Measurements from ENCODE around the gene ALK. TPM values are rescaled to one million over a fixed set of nuclear protein-coding genes. Genes with fewer than 3 reads are reported as not detected.

The ALK gene
- total RNA-seq, 1 donor from 2014 or later = 9.6 TPM

DNA sequence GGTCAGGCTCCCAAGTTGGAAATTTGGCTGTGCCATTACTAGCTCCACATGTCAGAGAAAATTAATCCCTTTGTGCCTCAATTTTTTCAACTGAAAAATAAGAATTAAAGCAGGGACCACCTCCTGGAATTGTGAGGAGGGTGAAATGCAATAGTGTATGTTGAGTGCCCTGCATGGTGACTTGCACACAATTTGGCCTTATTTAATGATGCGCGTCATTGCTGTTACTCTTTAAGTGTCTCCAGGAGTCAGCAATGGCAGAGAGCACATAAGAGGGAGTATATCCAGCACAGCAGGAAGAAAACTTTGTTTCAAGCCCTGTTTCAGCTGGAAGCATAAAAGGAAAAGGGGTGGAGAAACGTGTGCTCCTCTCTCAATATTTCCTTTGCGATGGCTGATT is 215.8 kb downstream of the ALK start:
- DNase-seq = no peak
- TF ChIP-seq, protein P1, sequence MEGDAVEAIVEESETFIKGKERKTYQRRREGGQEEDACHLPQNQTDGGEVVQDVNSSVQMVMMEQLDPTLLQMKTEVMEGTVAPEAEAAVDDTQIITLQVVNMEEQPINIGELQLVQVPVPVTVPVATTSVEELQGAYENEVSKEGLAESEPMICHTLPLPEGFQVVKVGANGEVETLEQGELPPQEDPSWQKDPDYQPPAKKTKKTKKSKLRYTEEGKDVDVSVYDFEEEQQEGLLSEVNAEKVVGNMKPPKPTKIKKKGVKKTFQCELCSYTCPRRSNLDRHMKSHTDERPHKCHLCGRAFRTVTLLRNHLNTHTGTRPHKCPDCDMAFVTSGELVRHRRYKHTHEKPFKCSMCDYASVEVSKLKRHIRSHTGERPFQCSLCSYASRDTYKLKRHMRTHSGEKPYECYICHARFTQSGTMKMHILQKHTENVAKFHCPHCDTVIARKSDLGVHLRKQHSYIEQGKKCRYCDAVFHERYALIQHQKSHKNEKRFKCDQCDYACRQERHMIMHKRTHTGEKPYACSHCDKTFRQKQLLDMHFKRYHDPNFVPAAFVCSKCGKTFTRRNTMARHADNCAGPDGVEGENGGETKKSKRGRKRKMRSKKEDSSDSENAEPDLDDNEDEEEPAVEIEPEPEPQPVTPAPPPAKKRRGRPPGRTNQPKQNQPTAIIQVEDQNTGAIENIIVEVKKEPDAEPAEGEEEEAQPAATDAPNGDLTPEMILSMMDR (IDR thresholded peaks at IDR 0.05; ENCODE audit: partially characterized antibody, unreplicated experiment) = no peak
- no peaks in the 10 kb centered on the region for H3K36me3 Mint-ChIP-seq (ENCODE audit: unreplicated experiment)
- H3K9me3 Mint-ChIP-seq (ENCODE audit: unreplicated experiment) = peaks cover 4% of the 10 kb centered on the region
- no peak overlapping the region for H3K27ac Mint-ChIP-seq (ENCODE audit: unreplicated experiment)
- H3K4me1 Mint-ChIP-seq (ENCODE audit: low read depth, unreplicated experiment) = peaks cover 12% of the 10 kb centered on the region
- H3K4me3 Mint-ChIP-seq (ENCODE audit: unreplicated experiment) = no peak overlapping the region
- H3K27me3 Mint-ChIP-seq (ENCODE audit: unreplicated experiment) = peaks cover 2% of the 10 kb centered on the region

- no peak for DNase-seq
- TF ChIP-seq, protein P1 (IDR thresholded peaks at IDR 0.05; ENCODE audit: partially characterized antibody, unreplicated experiment) = no peak
- H3K27ac Mint-ChIP-seq (ENCODE audit: unreplicated experiment) = no peak overlapping the region
- H3K4me1 Mint-ChIP-seq (ENCODE audit: low read depth, unreplicated experiment) = peaks cover 12% of the 10 kb centered on the region
- H3K9me3 Mint-ChIP-seq (ENCODE audit: unreplicated experiment) = peaks cover 4% of the 10 kb centered on the region
- H3K27me3 Mint-ChIP-seq (ENCODE audit: unreplicated experiment) = peaks cover 2% of the 10 kb centered on the region
- H3K4me3 Mint-ChIP-seq (ENCODE audit: unreplicated experiment) = no peak overlapping the region
- H3K36me3 Mint-ChIP-seq (ENCODE audit: unreplicated experiment) = peaks cover 5% of the 10 kb centered on the region
Observed at GRCh38 chr2:29703336-29703735, 218.1 kb downstream of the ALK start.

DNA sequence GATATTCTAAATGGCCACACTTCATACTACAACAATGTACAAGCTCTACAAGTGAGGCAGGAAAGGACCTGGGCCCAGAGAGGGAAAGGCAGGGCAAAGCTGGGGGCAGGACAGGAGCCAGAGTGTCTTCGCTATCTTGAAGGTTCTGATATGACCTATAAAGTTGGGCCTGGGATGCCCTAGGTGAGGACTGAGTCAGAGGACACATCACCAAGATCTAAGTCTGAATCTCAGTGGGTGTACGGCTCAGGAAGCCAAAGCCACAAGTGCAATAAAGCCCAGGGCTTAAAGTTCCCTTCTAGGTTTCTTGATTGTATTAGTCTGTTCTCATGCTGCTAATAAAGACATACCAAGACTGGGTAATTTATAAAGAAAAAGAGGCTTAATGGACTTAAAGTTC is 219.1 kb downstream of the ALK start:
- Mint-ChIP-seq H3K4me3 (ENCODE audit: unreplicated experiment) (no peak overlapping the region), H3K27ac (ENCODE audit: unreplicated experiment) (no peak overlapping the region), H3K4me1 (ENCODE audit: low read depth, unreplicated experiment) (peaks cover 12% of the 10 kb centered on the region), H3K27me3 (ENCODE audit: unreplicated experiment) (peaks cover 2% of the 10 kb centered on the region), H3K36me3 (ENCODE audit: unreplicated experiment) (peaks cover 5% of the 10 kb centered on the region), H3K9me3 (ENCODE audit: unreplicated experiment) (peaks cover 4% of the 10 kb centered on the region)
- TF ChIP-seq, protein P1 (IDR thresholded peaks at IDR 0.05; ENCODE audit: partially characterized antibody, unreplicated experiment) = no peak
- DNase-seq = no peak

GRCh38 chr2:29700560-29700959 is 220.8 kb downstream of the ALK start:
- Mint-ChIP-seq H3K9me3 (ENCODE audit: unreplicated experiment) (no peaks in the 10 kb centered on the region), H3K4me1 (ENCODE audit: low read depth, unreplicated experiment) (peaks cover 4% of the 10 kb centered on the region), H3K36me3 (ENCODE audit: unreplicated experiment) (peaks cover 5% of the 10 kb centered on the region), H3K4me3 (ENCODE audit: unreplicated experiment) (no peak overlapping the region), H3K27me3 (ENCODE audit: unreplicated experiment) (no peaks in the 10 kb centered on the region), H3K27ac (ENCODE audit: unreplicated experiment) (no peak overlapping the region)
- TF ChIP-seq, protein P1 (IDR thresholded peaks at IDR 0.05; ENCODE audit: partially characterized antibody, unreplicated experiment) = no peak
- DNase-seq = no peak

DNA sequence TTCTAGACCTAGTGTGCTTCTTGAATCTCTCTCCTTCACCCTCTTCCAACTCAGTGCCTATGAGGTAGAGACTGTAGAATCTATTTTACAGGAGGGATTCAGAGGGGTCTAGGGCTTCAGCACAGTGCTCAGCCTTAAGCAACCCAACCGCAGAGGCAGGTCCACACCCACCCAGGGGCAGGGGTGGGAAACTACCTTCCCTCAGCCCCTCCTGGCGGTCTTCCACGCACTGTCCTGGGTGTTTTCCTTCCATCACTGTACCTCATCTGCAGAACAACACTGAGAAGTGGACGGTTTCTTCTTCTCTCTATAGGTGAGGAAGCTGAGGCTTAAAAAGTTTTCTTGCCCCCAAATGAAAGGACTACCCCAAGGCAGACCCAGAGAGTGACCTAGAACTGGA is 222.3 kb downstream of the ALK start:
- Mint-ChIP-seq H3K27me3 (ENCODE audit: unreplicated experiment) (no peaks in the 10 kb centered on the region), H3K4me1 (ENCODE audit: low read depth, unreplicated experiment) (peaks cover 4% of the 10 kb centered on the region), H3K4me3 (ENCODE audit: unreplicated experiment) (no peak overlapping the region), H3K36me3 (ENCODE audit: unreplicated experiment) (peaks cover 5% of the 10 kb centered on the region), H3K9me3 (ENCODE audit: unreplicated experiment) (no peaks in the 10 kb centered on the region), H3K27ac (ENCODE audit: unreplicated experiment) (no peak overlapping the region)
- TF ChIP-seq, protein P1 (IDR thresholded peaks at IDR 0.05; ENCODE audit: partially characterized antibody, unreplicated experiment) = no peak
- DNase-seq = no peak

Data from glutamatergic neuron (in vitro differentiated cells).